ENCODE results near the gene EDARADD.
A peak's percentile ranks its signal among the peaks of the same experiment; 100 is the strongest.

The EDARADD gene

GRCh38 chr1:236514703-236515442 is 120.8 kb downstream of the EDARADD start:
- no peak for TF ChIP-seq CTCF (IDR thresholded peaks at IDR 0.05; ENCODE audit: low read length, missing control alignments)
- no peak overlapping the region for H3K4me3 ChIP-seq (replicated peaks; ENCODE audit: low read depth, low read length)
- DNase-seq (ENCODE audit: low read depth) = no peak

- no peak overlapping the region for H3K4me3 ChIP-seq (replicated peaks; ENCODE audit: low read depth, low read length)
- no peak for DNase-seq (ENCODE audit: low read depth)
Measured at GRCh38 chr1:236515443-236515958, 121.4 kb downstream of the EDARADD start.

GRCh38 chr1:236516929-236517704 is 123.0 kb downstream of the EDARADD start:
- DNase-seq (ENCODE audit: low read depth) = peak; percentile 70
- no peak for TF ChIP-seq CTCF (IDR thresholded peaks at IDR 0.05; ENCODE audit: low read length, missing control alignments)

More at GRCh38 chr1:236515443-236515958, 121.4 kb downstream of the EDARADD start:
- no peak for TF ChIP-seq CTCF (IDR thresholded peaks at IDR 0.05; ENCODE audit: low read length, missing control alignments)

GRCh38 chr1:236518322-236518721 is 124.2 kb downstream of the EDARADD start:
- no peak overlapping the region for H3K4me3 ChIP-seq (replicated peaks; ENCODE audit: low read depth, low read length)
- no peak for TF ChIP-seq CTCF (IDR thresholded peaks at IDR 0.05; ENCODE audit: low read length, missing control alignments)
- DNase-seq (ENCODE audit: low read depth) = peak; percentile 41

More at GRCh38 chr1:236516929-236517704, 123.0 kb downstream of the EDARADD start:
- H3K4me3 ChIP-seq (replicated peaks; ENCODE audit: low read depth, low read length) = no peak overlapping the region

- no peak overlapping the region for H3K4me3 ChIP-seq (replicated peaks; ENCODE audit: low read depth, low read length)
- no peak for DNase-seq (ENCODE audit: low read depth)
- TF ChIP-seq CTCF (IDR thresholded peaks at IDR 0.05; ENCODE audit: low read length, missing control alignments) = no peak
Measured at GRCh38 chr1:236520445-236521005, 126.4 kb downstream of the EDARADD start.

- no peak for DNase-seq (ENCODE audit: low read depth)
- TF ChIP-seq CTCF (IDR thresholded peaks at IDR 0.05; ENCODE audit: low read length, missing control alignments) = no peak
- peak overlapping the region; percentile 98 for H3K4me3 ChIP-seq (replicated peaks; ENCODE audit: low read depth, low read length)
Measured at GRCh38 chr1:236522937-236523703, 129.0 kb downstream of the EDARADD start.
